Naive thymus-derived CD8-positive, alpha-beta T cell (primary cell): ENCODE data around the gene ISCU. TPM values are rescaled to one million over a fixed set of nuclear protein-coding genes. Genes with fewer than 3 reads are reported as not detected.

Source experiments
- ATAC-seq, 2 donors: fragments of 150-1000 bp; cut with Tn5 transposase in 1 of 2; sonication (Bioruptor Pico), chemical (Tn5 transposase) in 1 of 2; 1 replicate in 1 of 2; 2 replicates in 1 of 2; pipeline ENCODE4 v1.10.0; 2021; ENCODE audit warnings: mild to moderate bottlenecking in 2 of 2, moderate library complexity in 2 of 2
- POLR2A ChIA-PET: fragments of 350-600 bp; sonication (Branson Sonifier 250); formaldehyde crosslinking; loops from one replicate; lab custom pipeline; 2021; ENCODE audit warnings: antibody characterized with exemption; lab: Charles Lee
- DNase-seq, 10 donors: peaks; one replicate each; pipeline versions ENCODE4 v3.0.0 to v3.0.0-alpha.2; 2020 to 2022
- H3K27ac Mint-ChIP-seq, 10 donors: one replicate each; pipeline ENCODE4 v1.8.0; 2020 to 2022; ENCODE audit warnings: mild to moderate bottlenecking in 10 of 10, mixed read lengths in 10 of 10, moderate library complexity in 4 of 10, inconsistent platforms in 1 of 10
- H3K27me3 Mint-ChIP-seq, 5 donors: one replicate each; pipeline ENCODE4 v1.8.0; 2021 to 2022; ENCODE audit warnings: mixed read lengths in 5 of 5
- H3K36me3 Mint-ChIP-seq, 3 donors: one replicate each; pipeline ENCODE4 v1.8.0; 2020 to 2022; ENCODE audit warnings: mixed read lengths in 3 of 3, mild to moderate bottlenecking in 2 of 3, inconsistent platforms in 1 of 3
- H3K4me1 Mint-ChIP-seq, 4 donors: one replicate each; pipeline ENCODE4 v1.8.0; 2021 to 2022; ENCODE audit warnings: mixed read lengths in 4 of 4
- H3K4me3 Mint-ChIP-seq, 10 donors: one replicate each; pipeline ENCODE4 v1.8.0; 2020 to 2022; ENCODE audit warnings: mild to moderate bottlenecking in 10 of 10, mixed read lengths in 10 of 10, moderate library complexity in 6 of 10, inconsistent platforms in 1 of 10
- H3K9me3 Mint-ChIP-seq, 9 donors: one replicate each; pipeline ENCODE4 v1.8.0; 2020 to 2022; ENCODE audit warnings: mixed read lengths in 9 of 9, mild to moderate bottlenecking in 3 of 9, inconsistent platforms in 1 of 9, moderate library complexity in 1 of 9
- polyA plus RNA-seq, 3 donors: library from polyadenylated mRNA; unstranded; fragments of 300-500 nt; fragmentation: Illumina TruSeq; gene quantifications; one replicate each; pipeline ENCODE4 v1.2.3, GENCODE V29; 2021
- total RNA-seq, 8 experiments: library from RNA in 2 of 8; stranded (reverse) in 2 of 8; gene quantifications; one replicate each; pipeline ENCODE4 v1.2.3 and lab custom pipeline; 2021 to 2026

The ISCU gene
- total and polyA plus RNA-seq, 5 experiments from 2014 or later: 176 to 373 (median 287) TPM

- peak in 4 of 10 donors; percentile 19 to 54 (median 38) for DNase-seq
- POLR2A ChIA-PET: interaction anchor here (0.7 to 1.0 kb wide), 4 partner anchors 9 to 479 kb away, joined by 3 to 5 read pairs (median 3); no protein-coding TSS in a partner anchor
- Mint-ChIP-seq H3K27ac (peak overlapping the region; percentile 40 to 92 (median 76)), H3K36me3 (no peaks in the 10 kb centered on the region), H3K27me3 (no peaks in the 10 kb centered on the region), H3K4me3 (peak overlapping the region; percentile 7 to 78 (median 62)), H3K4me1 (peaks cover 35 to 74% (median 56%) of the 10 kb centered on the region in 4 donors), H3K9me3 (peaks cover 0 to 15% (median 0%) of the 10 kb centered on the region in 9 donors)
- ATAC-seq: peak; percentile 86
Measured at GRCh38 chr12:108575199-108575912, 13.0 kb downstream of the ISCU start.

- H3K4me3 Mint-ChIP-seq: peak overlapping the region in 2 of 10 donors; percentile 54 to 72
- peak overlapping the region in 2 of 10 donors; percentile 15 to 48 for H3K27ac Mint-ChIP-seq
Measured at GRCh38 chr12:108576660-108577234, 14.4 kb downstream of the ISCU start.

GRCh38 chr12:108577458-108577857 is 15.1 kb downstream of the ISCU start:
- Mint-ChIP-seq H3K4me1 (peaks cover 25 to 54% (median 39%) of the 10 kb centered on the region in 4 donors), H3K27ac (peak overlapping the region in 4 of 10 donors; percentile 16 to 63 (median 40)), H3K4me3 (no peak overlapping the region), H3K27me3 (no peaks in the 10 kb centered on the region), H3K36me3 (no peaks in the 10 kb centered on the region), H3K9me3 (peaks cover 0 to 15% (median 0%) of the 10 kb centered on the region in 9 donors)
- no peak for ATAC-seq
- POLR2A ChIA-PET: interaction anchor here (1.1 to 2.4 kb wide), 5 partner anchors 9 to 56 kb away, joined by 3 to 8 read pairs (median 4); partner anchors contain the start of genes ISCU and SELPLG
- no peak for DNase-seq

More at GRCh38 chr12:108576660-108577234, 14.4 kb downstream of the ISCU start:
- H3K9me3 Mint-ChIP-seq: peaks cover 0 to 15% (median 0%) of the 10 kb centered on the region in 9 donors
- DNase-seq: no peak
- POLR2A ChIA-PET: interaction anchor here (0.5 to 2.4 kb wide), 7 partner anchors 8 to 412 kb away, joined by 3 to 8 read pairs (median 4); partner anchors contain the start of genes ISCU and SELPLG
- no peaks in the 10 kb centered on the region for H3K27me3 Mint-ChIP-seq
- no peaks in the 10 kb centered on the region for H3K36me3 Mint-ChIP-seq
- no peak for ATAC-seq
- peaks cover 29 to 61% (median 45%) of the 10 kb centered on the region in 4 donors for H3K4me1 Mint-ChIP-seq

GRCh38 chr12:108578264-108578663 is 15.9 kb downstream of the ISCU start:
- H3K36me3 Mint-ChIP-seq: no peaks in the 10 kb centered on the region
- no peak overlapping the region for H3K4me3 Mint-ChIP-seq
- peak overlapping the region in 1 of 10 donors; percentile 81 for H3K27ac Mint-ChIP-seq
- POLR2A ChIA-PET: interaction anchor here (1.3 to 2.4 kb wide), 3 partner anchors 9 to 16 kb away, joined by 3 to 8 read pairs (median 4); partner anchors contain the start of gene ISCU
- no peak for ATAC-seq
- no peaks in the 10 kb centered on the region for H3K27me3 Mint-ChIP-seq
- DNase-seq: no peak
- H3K4me1 Mint-ChIP-seq: peaks cover 22 to 47% (median 33%) of the 10 kb centered on the region in 4 donors
- peaks cover 0 to 15% (median 0%) of the 10 kb centered on the region in 9 donors for H3K9me3 Mint-ChIP-seq

DNA sequence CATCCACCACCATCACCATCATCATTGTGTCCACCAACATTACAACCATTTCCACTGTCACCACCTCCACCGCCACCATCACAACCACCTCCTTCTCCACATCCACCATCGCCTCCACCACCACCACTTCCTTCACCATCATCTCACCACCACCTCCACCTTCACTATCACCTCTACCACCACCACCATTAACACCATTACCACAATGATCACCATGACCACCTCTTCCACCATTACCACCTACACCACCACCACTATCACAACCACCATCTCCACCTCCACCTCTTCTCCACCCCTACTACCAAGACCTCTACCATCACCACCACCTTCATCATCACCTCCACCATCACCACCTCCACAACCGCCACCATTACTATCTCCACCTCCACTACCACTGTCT is 16.4 kb downstream of the ISCU start:
- Mint-ChIP-seq H3K9me3 (peaks cover 0 to 15% (median 0%) of the 10 kb centered on the region in 9 donors), H3K4me3 (no peak overlapping the region), H3K36me3 (no peaks in the 10 kb centered on the region), H3K27ac (peak overlapping the region in 6 of 10 donors; percentile 9 to 83 (median 49)), H3K4me1 (peaks cover 22 to 44% (median 31%) of the 10 kb centered on the region in 4 donors), H3K27me3 (no peaks in the 10 kb centered on the region)
- POLR2A ChIA-PET: no interaction called here
- no peak for DNase-seq
- ATAC-seq: no peak

DNA sequence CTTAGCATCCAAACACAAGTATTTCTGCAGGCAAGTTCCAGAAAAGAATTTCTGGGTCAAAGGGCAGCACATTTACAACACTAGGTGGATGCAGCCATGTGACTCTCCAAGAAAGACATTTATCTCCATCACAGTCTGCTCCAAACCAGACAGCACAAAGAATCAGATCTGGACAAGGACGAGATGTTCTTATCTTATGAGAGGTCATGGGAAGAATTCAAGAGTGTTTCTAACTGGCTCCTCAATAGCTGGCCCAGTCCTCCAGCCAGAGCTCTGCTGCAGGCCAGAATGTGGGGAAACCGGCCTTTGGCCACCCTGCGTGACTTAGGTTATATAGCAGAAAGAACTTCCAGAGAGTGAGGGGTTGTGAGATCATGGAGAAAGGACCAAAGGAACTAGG is 18.1 kb downstream of the ISCU start:
- Mint-ChIP-seq H3K27me3 (peaks cover 0 to 1% (median 0%) of the 10 kb centered on the region in 5 donors), H3K36me3 (no peaks in the 10 kb centered on the region), H3K27ac (peak overlapping the region in 1 of 10 donors; percentile 41), H3K4me1 (peaks cover 10 to 27% (median 17%) of the 10 kb centered on the region in 4 donors), H3K4me3 (no peak overlapping the region), H3K9me3 (peaks cover 0 to 15% (median 0%) of the 10 kb centered on the region in 9 donors)
- no peak for DNase-seq
- POLR2A ChIA-PET: interaction anchor here (0.7 kb wide), 1 partner anchor 114 kb away, joined by 4 read pairs; no protein-coding TSS in a partner anchor
- ATAC-seq: no peak

GRCh38 chr12:108581311-108582227 is 19.2 kb downstream of the ISCU start:
- Mint-ChIP-seq H3K4me3 (no peak overlapping the region), H3K4me1 (peaks cover 4 to 17% (median 8%) of the 10 kb centered on the region in 4 donors), H3K27ac (peak overlapping the region in 1 of 10 donors; percentile 56), H3K36me3 (no peaks in the 10 kb centered on the region), H3K27me3 (peaks cover 0 to 1% (median 0%) of the 10 kb centered on the region in 5 donors), H3K9me3 (peaks cover 0 to 15% (median 0%) of the 10 kb centered on the region in 9 donors)
- ATAC-seq (no peak), DNase-seq (peak in 1 of 10 donors; percentile 46)
- POLR2A ChIA-PET: no interaction called here

GRCh38 chr12:108582509-108582908 is 20.1 kb downstream of the ISCU start:
- POLR2A ChIA-PET: no interaction called here
- no peaks in the 10 kb centered on the region for H3K36me3 Mint-ChIP-seq
- H3K27ac Mint-ChIP-seq: no peak overlapping the region
- peaks cover 0 to 1% (median 0%) of the 10 kb centered on the region in 5 donors for H3K27me3 Mint-ChIP-seq
- DNase-seq (peak in 1 of 10 donors; percentile 37), ATAC-seq (no peak)
- H3K4me3 Mint-ChIP-seq: no peak overlapping the region
- H3K4me1 Mint-ChIP-seq: peaks cover 0 to 11% (median 4%) of the 10 kb centered on the region in 4 donors
- peaks cover 0 to 15% (median 0%) of the 10 kb centered on the region in 9 donors for H3K9me3 Mint-ChIP-seq

DNA sequence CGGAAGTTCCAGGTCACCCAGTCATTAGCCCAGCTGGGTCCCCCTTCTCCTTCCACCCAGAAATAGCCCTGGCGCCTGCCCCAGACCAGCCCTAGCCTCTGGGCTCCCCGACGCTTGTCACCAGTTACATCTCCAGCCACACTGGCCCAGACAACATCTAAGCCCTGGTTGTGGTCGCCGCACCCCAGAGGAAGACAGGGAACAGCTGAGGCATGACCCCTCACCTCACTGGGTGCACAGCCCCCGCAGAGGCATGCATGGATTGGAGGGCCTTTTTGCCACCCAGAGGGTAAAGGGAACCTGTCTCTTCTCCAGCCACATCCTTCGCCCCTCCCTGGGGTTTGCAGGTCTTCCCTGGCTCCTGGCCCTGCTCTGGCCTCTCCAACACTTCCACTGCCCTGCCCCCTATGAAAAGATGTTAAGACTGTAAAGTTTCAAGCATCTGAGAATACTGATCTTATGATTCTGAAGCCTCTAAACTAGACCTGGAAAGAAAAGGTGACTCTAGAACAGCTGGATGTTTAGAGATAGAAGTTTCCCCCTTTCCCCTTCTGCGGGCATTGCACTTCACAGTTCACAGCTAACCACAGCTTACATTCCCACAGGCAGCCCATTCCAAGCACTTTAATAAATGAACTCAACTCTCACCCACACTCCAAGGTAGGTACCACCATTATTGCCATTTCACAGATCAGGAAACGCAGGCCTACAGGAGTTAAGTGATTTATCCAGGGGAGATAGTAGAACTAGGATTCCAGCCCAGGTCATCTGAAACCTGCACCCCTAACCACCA is 20.8 kb downstream of the ISCU start:
- ATAC-seq: no peak
- peak overlapping the region in 2 of 10 donors; percentile 4 to 39 for H3K27ac Mint-ChIP-seq
- H3K9me3 Mint-ChIP-seq: peaks cover 0 to 14% (median 0%) of the 10 kb centered on the region in 9 donors
- DNase-seq: peak in 1 of 10 donors; percentile 43
- H3K27me3 Mint-ChIP-seq: peaks cover 0 to 1% (median 0%) of the 10 kb centered on the region in 5 donors
- no peaks in the 10 kb centered on the region for H3K36me3 Mint-ChIP-seq
- POLR2A ChIA-PET: no interaction called here
- H3K4me3 Mint-ChIP-seq: no peak overlapping the region
- peaks cover 0 to 10% (median 4%) of the 10 kb centered on the region in 4 donors for H3K4me1 Mint-ChIP-seq

- Mint-ChIP-seq H3K27me3 (peaks cover 0 to 1% (median 0%) of the 10 kb centered on the region in 5 donors), H3K4me3 (no peak overlapping the region), H3K27ac (peak overlapping the region in 2 of 10 donors; percentile 34 to 65), H3K4me1 (peaks cover 0 to 6% (median 3%) of the 10 kb centered on the region in 4 donors), H3K9me3 (peaks cover 0 to 5% (median 0%) of the 10 kb centered on the region in 9 donors), H3K36me3 (no peaks in the 10 kb centered on the region)
- ATAC-seq (no peak), DNase-seq (peak in 1 of 10 donors; percentile 34)
- POLR2A ChIA-PET: interaction anchor here (0.9 kb wide), 1 partner anchor 8 kb away, joined by 3 read pairs; no protein-coding TSS in a partner anchor
Measured at GRCh38 chr12:108583991-108584390, 21.6 kb downstream of the ISCU start.
